Astrocyte of the cerebellum (primary cell): Measurements from ENCODE around the gene ZFP82.
A peak's percentile ranks its signal among the peaks of the same experiment; 100 is the strongest.

Source experiments
- DNase-seq: peaks from one replicate; pipeline ENCODE4 v3.0.0-alpha.2; 2011; ENCODE audit warnings: low read depth
- H3K4me3 ChIP-seq: 2 replicates; pipeline ENCODE4 v1.5.1; 2011; ENCODE audit warnings: mild to moderate bottlenecking, low read depth, low read length, moderate library complexity
- in situ Hi-C: cut with HindIII; loops from 2 replicates; pipeline ENCODE4 v1.10.0; 2017; ENCODE audit warnings: low sequenced_read_pairs
- TF ChIP-seq, protein P1 (sequence below): IDR thresholded peaks from 2 replicates; pipeline ENCODE4 v1.5.1; 2012; ENCODE audit warnings: low read length, low read depth, moderate library complexity, mild to moderate bottlenecking; ENCODE audit errors: missing control alignments

ZFP82 gene

DNA sequence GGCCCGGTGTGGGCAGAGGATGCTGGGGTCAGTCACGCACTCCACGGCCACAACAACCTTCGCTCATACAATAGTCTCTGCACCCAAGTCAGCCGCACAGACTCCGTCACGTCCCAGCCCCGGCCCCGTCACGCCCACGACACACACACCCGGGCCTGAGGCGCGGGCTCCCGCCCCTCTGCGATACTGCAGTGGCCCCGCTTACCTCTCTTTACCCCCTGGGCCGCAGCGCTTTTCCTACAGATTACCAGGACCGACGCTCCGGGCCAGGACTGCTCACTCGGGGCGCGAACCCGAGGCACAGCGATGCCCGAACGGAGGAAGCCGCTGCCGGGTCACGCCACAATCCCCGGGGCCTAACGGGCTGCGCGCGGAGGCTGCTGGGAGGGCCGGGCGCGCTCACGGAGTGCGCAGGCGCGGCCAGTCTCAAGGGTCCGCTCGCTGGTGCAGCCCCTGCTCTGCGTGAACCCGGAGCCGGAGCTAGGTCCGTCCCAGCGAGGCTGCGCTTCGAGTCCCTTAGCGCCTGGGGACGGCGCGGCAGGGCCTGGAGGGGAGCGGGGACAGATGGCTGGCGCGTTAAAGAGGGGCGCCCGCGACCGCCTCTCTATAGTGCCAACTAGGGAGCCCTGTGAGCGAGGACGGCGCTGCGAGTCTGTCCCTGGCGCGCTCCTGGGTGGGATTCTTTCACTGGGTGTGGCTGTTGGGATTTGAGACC, at the start of gene ZFP82:
Gene ZFP82, minus strand, starts transcription at position 358 of the 715 bp plus-strand sequence. CDS start 8,855 bp downstream, outside the sequence.
- H3K4me3 ChIP-seq = peak within 1 kb of the TSS; percentile 65
- TF ChIP-seq, protein P1, sequence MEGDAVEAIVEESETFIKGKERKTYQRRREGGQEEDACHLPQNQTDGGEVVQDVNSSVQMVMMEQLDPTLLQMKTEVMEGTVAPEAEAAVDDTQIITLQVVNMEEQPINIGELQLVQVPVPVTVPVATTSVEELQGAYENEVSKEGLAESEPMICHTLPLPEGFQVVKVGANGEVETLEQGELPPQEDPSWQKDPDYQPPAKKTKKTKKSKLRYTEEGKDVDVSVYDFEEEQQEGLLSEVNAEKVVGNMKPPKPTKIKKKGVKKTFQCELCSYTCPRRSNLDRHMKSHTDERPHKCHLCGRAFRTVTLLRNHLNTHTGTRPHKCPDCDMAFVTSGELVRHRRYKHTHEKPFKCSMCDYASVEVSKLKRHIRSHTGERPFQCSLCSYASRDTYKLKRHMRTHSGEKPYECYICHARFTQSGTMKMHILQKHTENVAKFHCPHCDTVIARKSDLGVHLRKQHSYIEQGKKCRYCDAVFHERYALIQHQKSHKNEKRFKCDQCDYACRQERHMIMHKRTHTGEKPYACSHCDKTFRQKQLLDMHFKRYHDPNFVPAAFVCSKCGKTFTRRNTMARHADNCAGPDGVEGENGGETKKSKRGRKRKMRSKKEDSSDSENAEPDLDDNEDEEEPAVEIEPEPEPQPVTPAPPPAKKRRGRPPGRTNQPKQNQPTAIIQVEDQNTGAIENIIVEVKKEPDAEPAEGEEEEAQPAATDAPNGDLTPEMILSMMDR = no peak
- peak; percentile 35 for DNase-seq
- in situ Hi-C loops = no loop called here

DNA sequence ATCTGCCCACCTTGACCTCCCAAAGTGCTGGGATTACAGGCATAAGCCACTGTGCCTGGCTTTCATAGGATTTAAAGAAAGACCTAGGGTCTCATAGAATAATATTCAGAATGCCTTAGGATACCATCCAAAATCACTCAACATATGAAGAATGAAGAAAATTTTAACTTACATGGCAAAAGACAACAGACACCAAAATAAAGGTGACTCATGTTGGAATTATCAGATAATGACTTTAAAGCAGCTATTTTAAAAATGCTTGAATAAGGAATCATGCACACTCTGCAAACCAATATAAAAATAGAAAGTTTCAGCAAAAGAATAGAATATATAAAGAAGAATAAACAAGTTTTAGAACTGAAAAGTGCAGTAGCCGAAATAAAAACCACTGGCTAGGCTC, 41.6 kb upstream of the ZFP82 start:
- no peak overlapping the region for H3K4me3 ChIP-seq
- DNase-seq = no peak
- TF ChIP-seq, protein P1 = no peak
- in situ Hi-C loops = no loop called here

DNA sequence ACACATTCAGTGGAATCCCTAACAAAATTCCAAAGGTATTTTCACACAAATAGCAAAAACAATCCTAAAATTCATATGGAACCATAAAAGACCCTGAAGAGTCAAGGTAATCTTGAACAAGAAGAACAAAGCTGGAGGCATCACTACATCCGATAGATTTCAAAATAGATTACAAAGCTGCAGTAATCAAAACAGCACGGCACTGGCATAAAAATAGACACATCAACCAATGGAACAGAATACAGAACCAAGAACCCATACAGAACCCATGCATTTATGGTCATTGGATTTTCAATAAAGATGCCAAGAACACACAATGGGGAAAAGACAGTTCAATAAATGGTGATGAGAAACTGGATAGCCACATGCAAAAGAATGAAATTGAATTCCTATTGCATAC, 38.4 kb upstream of the ZFP82 start:
- in situ Hi-C loops = no loop called here
- DNase-seq = no peak
- H3K4me3 ChIP-seq = no peak overlapping the region
- TF ChIP-seq, protein P1 = no peak

DNA sequence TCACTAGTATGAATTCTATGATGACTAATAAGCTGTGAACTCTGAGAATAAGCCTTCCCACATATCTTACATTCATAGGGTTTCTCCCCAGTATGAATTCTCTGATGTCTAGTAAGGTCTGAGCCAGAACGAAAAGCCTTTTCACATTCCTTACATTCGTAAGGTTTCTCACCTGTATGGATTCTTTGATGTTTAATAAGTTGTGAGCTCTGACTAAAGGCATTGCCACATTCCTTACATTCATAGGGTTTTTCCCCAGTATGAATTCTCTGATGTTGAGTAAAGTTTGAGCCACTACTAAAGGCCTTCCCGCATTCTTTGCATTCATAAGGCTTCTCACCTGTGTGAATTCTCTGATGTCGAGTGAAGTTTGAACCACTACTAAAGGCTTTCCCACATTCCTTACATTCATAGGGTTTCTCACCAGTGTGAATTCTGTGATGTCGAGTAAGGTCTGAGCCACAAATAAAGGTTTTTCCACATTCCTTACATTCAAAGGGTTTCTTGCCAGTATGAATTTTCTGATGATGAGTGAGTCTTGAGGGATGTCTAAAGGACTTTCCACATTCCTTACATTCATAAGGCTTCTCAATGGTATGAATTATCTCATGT, 30.7 kb upstream of the ZFP82 start:
- no peak overlapping the region for H3K4me3 ChIP-seq
- no peak for DNase-seq
- TF ChIP-seq, protein P1 = no peak
- in situ Hi-C loops = no loop called here

DNA sequence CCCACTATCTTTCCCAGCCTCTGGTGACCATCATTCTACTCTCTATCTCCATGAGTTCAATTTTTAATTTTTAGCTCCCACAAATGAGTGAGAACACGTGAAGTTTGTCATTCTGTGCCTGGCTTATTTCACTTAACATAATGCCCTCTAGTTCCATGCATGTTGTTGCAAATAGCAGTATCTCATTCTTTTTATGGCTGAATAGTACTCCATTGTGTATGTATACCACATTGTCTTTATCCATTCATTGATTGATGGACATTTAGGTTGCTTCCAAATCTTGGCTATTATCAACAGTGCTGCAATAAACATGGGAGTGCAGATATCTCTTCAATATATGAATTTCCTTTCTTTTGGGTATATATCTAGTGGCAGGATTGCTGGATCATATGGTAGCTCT, 22.9 kb upstream of the ZFP82 start:
- no peak overlapping the region for H3K4me3 ChIP-seq
- no peak for DNase-seq
- TF ChIP-seq, protein P1 = no peak
- in situ Hi-C loops = no loop called here

DNA sequence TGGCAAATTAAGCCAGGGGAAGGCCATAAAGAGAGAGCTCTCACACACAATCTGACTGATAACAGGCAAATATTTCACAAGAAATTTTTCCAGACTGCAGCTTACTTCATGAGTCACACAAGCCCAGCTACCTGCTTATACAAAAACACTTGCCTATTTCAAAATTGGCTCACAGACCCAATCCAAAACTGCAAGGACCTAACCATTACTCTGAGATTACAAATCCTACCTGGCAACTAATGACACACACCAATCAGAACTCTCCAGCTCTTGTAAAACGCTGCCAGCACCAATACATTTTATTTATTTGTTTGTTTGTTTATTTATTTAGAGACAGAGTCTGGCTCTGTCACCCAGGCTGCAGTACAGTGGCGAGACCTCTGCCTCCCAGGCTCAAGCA, 18.1 kb upstream of the ZFP82 start:
- TF ChIP-seq, protein P1 = no peak
- no peak for DNase-seq
- in situ Hi-C loops = no loop called here
- no peak overlapping the region for H3K4me3 ChIP-seq
